HG03139 (cell line): ENCODE results near the gene CCDC14.
"Not testable (repeated sequence)": the region's sequence is repeated elsewhere in the genome, so short reads cannot be mapped to it uniquely, and the experiment has no call there.

Experiments
- ATAC-seq: cut with Tn5 transposase; IDR thresholded peaks from one replicate; pipeline ENCODE4 v1.9.1; 2021; ENCODE audit not compliant: unreplicated experiment

CCDC14 gene

DNA sequence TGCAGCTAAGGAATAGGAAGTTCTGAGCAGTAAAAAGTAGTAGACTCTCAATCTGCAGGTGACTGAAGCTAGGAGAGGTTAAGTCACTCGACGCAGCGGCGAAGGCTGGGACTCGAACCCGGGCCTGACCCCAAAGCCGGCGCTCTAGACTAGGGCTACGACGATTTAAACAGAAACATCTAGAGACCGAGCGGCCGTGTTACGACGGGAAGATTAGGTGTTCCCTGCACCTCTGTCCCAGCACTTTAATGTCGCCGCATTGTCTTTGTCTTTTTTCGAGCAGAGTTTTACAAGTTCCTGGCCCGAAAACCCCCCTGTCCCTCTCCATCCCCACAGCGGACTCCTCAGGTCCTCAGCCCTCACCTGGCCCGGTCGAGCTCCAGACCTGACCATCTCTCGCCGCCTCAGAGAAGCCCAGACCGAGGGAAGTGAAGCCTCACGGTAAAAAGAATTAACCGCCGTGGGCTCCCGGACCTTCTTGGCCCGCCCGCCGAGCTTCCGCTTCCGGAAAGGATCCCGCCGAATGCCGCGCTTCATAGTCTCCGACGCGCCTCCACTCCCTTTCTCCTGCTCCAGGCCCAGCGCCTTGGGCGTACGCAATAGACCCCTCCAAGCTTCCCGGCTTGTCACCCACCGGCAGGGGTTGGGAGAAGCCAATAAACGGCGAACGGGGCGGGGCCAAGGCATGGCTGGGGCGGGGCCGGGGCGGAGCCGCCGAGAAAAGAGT is at the start of gene CCDC14:
CCDC14 (minus strand) TSS at position 449 of the 727 bp plus-strand sequence; CDS start at position 393, 56 bp downstream.
- ATAC-seq, result peak; percentile 83

DNA sequence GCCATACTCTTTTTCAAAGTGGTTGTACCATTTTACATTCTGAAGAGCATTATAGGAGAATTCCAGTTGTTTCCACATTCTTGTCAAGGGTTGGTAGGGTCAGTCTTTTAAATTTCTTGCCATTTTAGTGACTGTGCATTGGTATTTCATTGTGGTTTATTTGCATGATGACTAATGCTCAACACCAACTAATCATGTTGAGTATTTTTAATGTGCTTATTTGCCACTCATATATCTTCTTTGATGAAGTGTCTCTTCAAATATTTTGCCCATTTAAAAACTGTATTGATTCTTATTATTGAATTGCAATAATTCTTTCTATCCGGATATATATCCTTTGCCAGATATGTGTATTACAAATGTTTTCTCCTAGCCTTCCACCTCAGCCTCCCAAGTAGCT is 47.3 kb upstream of the CCDC14 start:
- ATAC-seq, result not testable (repeated sequence)

DNA sequence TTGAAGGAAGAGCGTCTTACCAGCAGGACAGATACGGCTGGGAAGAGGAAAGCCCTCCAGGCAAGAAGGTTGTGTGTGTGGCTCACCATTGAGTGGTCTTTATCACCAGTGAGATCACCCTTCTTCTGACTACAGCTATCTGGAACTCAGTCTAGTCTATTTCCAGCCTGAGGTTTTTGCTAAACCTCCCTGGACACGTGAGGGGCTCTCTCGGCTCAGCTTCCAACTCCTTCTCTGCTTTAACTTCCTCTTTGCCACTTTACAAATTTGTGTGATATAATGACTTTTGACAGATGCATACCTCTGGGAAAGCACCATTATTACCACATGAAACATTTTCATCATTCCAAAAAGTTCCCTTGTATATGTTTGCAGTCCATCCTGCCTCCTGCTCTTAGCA is 46.2 kb upstream of the CCDC14 start:
- ATAC-seq, result no peak

- ATAC-seq, result not testable (repeated sequence)
Observed at GRCh38 chr3:124002405-124003079, 41.5 kb upstream of the CCDC14 start.

DNA sequence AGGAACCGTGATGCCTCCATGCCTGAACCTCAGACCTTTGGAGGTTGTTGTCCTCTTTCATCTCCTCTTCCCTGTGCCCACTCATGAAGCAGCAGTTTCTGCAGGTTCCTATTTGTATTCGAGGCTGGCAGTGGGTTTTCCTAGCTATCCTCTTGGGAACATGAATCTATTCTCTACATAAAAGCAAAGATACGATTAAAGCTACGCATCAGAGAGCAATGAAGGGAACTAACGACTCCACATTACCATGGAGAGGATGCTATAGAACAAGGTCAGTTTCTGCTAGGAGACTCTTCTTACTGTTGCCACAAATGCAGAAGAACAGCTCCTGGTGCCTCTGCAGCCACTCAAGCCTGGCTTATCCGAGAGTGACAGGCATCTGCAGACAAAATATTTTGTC is 40.3 kb upstream of the CCDC14 start:
- ATAC-seq, result not testable (repeated sequence)

GRCh38 chr3:123997543-123997942 is 36.5 kb upstream of the CCDC14 start:
- no peak for ATAC-seq

GRCh38 chr3:123993818-123994217 is 32.8 kb upstream of the CCDC14 start:
- ATAC-seq, result no peak

GRCh38 chr3:123991730-123992588 is 30.9 kb upstream of the CCDC14 start, which contains the start of gene ROPN1:
Gene ROPN1, minus strand, starts transcription at chr3:123992124. Its CDS starts 11,643 bp downstream, at chr3:123980481.
- not testable (repeated sequence) for ATAC-seq

GRCh38 chr3:123986427-123986826 is 25.4 kb upstream of the CCDC14 start:
- no peak for ATAC-seq

DNA sequence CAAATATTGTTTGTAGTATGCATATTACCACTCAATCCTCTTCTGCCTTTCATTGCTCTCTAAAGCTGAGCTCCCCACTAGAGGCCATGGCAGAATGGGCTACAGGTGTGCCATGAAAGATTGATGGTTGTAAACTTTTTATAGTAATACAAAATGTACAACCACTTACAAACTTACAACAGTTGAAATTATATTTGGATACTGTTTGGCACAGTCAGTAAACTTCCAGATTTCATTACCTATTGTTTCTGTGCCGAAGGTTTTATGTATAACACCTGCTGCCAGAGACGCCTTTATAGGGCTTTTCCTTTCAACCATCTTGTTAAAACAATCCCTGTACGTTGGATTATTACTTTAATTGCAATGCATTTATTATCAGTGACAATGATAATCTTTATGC is 23.9 kb upstream of the CCDC14 start:
- no peak for ATAC-seq

GRCh38 chr3:123984350-123984749 is 23.3 kb upstream of the CCDC14 start:
- ATAC-seq, result no peak

DNA sequence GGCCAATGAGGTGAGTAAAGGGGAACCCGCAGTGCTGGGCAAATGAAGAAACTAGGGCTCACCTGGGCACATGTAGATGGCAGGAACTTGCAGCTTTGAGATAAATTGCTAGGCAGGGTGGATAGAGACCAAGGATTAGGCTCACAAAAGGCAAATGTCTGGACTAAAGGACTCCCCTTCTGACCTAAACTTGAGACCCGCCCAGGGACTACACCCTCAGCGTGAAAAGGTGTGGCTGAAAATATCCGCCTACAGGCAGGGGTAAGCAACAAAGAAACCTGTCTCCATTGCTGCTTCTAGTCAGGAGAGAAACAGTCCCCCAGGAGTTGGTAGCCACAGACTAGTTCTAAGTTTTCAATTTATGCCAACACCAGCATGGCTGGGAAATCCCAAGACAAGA is 20.3 kb upstream of the CCDC14 start:
- ATAC-seq, result not testable (repeated sequence)

DNA sequence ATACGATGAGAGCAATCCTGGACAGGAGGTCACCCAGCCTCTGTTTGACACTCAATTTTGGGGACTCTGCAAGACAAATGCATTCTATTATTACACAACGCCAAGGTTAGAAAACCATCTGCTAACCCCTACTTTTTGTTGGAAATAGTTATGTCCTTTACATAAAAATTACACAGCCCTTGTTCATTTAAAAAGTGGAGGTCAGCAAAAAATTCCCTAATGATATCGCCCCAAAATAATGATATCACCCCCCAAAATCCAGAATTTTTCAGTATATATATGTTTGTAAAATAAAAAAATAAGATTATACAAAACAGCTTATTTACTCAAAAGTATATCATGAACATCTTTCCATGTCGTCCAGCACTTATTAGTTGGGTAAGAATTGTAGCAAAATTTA is 19.5 kb upstream of the CCDC14 start:
- no peak for ATAC-seq

DNA sequence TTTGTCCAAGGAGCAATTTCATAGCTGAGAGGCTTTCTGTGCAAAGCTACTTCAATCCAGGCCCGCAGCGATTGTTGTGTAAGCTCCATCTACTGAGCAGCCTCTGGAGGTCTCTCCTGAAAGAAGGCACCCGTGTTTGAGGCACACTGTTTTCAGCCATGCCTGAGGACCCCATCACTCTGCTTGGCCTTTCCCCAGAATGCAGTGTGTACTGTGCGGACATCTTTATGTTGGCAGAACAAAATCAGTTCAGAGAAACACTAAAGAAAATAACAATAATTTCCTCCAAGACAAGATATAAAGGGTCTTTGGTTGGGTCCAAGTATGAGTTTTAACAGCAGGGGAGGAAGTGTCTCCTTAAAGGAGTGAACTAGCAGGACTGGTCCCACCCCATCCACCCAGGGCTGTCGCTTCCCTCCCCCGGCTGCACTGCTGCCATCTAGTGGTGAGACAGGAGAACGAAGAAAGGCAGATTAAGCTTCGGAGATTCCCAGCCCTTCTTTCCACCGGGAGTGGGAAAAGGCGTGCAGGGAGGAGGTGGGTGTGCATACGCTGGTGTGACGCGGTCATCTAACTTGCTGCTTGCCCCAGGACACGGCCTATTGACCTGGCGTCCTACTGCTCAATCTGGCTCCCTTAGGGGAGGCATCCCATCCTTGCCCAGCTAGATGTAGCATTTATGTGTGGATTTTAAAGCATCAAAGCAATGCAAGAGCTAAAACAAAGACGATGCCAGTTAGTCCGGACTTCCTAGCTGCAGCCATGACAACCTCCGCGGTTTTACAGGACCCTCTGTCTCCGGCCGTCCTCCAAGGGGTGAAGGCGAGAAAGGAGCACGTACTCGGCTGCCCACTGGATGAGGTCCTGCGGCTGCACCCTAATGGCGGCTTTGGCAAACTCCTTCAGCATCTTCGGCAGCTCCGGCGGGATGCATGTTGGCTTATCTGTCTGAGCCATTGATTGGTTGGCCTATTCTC is 18.8 kb upstream of the CCDC14 start:
- not testable (repeated sequence) for ATAC-seq

GRCh38 chr3:123976904-123977303 is 15.9 kb upstream of the CCDC14 start:
- ATAC-seq, result not testable (repeated sequence)

DNA sequence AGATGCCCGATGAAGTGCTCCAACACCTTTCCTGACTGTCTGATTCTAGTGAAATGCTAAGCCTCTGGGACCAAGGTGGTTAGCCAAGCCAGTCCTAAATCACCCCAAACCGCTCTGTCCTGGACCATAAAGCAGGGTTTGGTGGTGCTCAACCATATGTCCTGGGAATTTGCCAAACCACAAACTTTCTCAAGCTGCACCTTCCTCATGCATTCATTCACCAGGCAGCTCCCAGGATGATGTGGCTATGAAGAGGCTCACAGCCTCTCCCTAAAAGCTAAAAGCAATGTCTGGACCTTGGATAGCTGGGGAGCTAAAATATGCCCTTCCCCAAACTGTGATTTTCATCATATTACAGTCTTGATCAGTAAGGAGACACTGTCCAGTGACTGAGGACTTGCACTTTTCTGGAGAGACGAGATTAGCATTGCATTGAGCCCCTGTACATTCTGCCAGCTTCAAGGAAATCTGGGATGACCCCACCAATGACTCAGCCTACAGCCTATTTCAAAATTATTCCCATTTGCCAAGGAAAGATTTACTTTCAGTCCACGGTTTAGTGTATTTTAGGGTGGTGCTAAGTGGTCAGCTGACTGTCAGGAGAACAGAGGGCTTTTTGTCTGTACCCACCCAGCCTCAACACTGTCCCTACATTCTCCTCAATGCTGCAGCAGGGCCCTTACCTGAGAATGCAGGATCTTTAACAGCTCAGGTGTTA is 15.3 kb upstream of the CCDC14 start:
- ATAC-seq, result not testable (repeated sequence)

GRCh38 chr3:123975030-123975429 is 14.0 kb upstream of the CCDC14 start:
- ATAC-seq, result not testable (repeated sequence)

DNA sequence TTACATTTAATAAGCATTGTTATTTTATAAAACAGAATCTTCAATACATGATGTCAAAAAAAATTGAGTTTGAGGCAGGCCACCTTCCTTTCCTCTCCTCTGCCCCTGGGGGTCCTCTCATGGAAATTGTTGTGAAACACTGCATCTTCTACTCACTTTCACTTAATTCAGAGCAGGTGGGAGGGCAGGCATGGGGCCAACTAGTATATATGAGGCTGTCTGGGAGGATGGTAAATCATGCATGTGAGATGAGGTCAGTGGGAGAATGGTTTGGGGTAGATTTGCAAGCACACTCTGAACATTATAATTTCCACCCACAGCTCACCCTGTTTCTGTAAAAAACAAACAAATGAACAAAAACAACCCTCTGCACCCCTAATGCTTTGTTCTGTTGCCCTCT is 10.4 kb upstream of the CCDC14 start:
- no peak for ATAC-seq

GRCh38 chr3:123967260-123967659 is 6.2 kb upstream of the CCDC14 start:
- ATAC-seq, result not testable (repeated sequence)
